HepG2 (cell line): Measurements from ENCODE around the gene CRYZL1. TPM values are rescaled to one million over a fixed set of nuclear protein-coding genes. Genes with fewer than 3 reads are reported as not detected.

ENCODE experiments used
- ATAC-seq: fragments of 200-7000 bp; cut with Tn5 transposase; 3 replicates; pipeline ENCODE4 v1.9.1; 2020; ENCODE audit warnings: mild to moderate bottlenecking, moderate library complexity
- BruUV-seq: library from RNA; stranded (reverse); fragments of 400-500 nt; replicated peaks from 2 replicates; lab custom pipeline; 2021; lab: Mats Ljungman, UMichigan
- CTCF ChIA-PET: fragments of 300-600 bp; formaldehyde crosslinking; extraction: SDS; loops from one replicate; lab custom pipeline; 2021; ENCODE audit warnings: low total read pairs, inconsistent platforms, low intra/inter-chr PET ratio; lab: Yijun Ruan, JAX
- POLR2A ChIA-PET: fragments of 350-600 bp; sonication (Branson Sonifier 250); formaldehyde crosslinking; loops from one replicate; lab custom pipeline; 2020; ENCODE audit warnings: antibody characterized with exemption, inconsistent platforms; lab: Yijun Ruan, JAX
- DNase-seq: peaks from one replicate; pipeline ENCODE4 v3.0.0-alpha.2; 2015; ENCODE audit warnings: low spot score
- FAIRE-seq: peaks from 3 replicates; lab custom pipeline; 2011; peaks lifted over from hg19 to GRCh38; lab: Jason Lieb, UNC
- H2AFZ ChIP-seq: one replicate; pipeline ENCODE4 v1.6.1; 2011; ENCODE audit warnings: low read length, inconsistent platforms
- H3K27ac ChIP-seq: fragments of 300-600 bp; 3 replicates; pipeline ENCODE4 v1.8.0; 2011; ENCODE audit warnings: mixed run types, mild to moderate bottlenecking, mixed read lengths, low read length, inconsistent platforms; ENCODE audit not compliant: insufficient read depth; ENCODE audit errors: extremely low read length
- H3K27me3 ChIP-seq, 2 experiments: fragments of 200-600 bp in 1 of 2; 2 replicates in 1 of 2; 3 replicates in 1 of 2; pipeline versions ENCODE4 v1.6.0 to v1.8.0; 2011; ENCODE audit warnings: low read length in 2 of 2, mild to moderate bottlenecking in 2 of 2, moderate library complexity in 2 of 2, inconsistent platforms in 1 of 2; ENCODE audit not compliant: insufficient read depth in 2 of 2, control insufficient read depth in 1 of 2
- H3K36me3 ChIP-seq, 2 experiments: fragments of 200-600 bp in 1 of 2; replicated peaks in 1 of 2; 2 replicates in 1 of 2; 3 replicates in 1 of 2; pipeline versions ENCODE4 v1.5.1 to v1.8.0; 2011; ENCODE audit warnings: low read length in 2 of 2, inconsistent platforms in 1 of 2; ENCODE audit not compliant: insufficient read depth in 2 of 2, control insufficient read depth in 1 of 2
- H3K4me1 ChIP-seq: 2 replicates; pipeline ENCODE4 v1.5.1; 2012; ENCODE audit warnings: low read length, inconsistent platforms; ENCODE audit not compliant: insufficient read depth
- H3K4me2 ChIP-seq: 2 replicates; pipeline ENCODE4 v1.6.0; 2011; ENCODE audit warnings: low read depth, low read length, inconsistent platforms
- H3K4me3 ChIP-seq, 3 experiments: fragments of 200-600 bp in 1 of 3; sonication (generic), shearing (Covaris generic) in 1 of 3; replicated peaks in 1 of 3; 2 replicates each; pipeline ENCODE4 v1.5.1; 2011 to 2016; ENCODE audit warnings: low read length in 3 of 3, inconsistent platforms in 2 of 3, low read depth in 2 of 3, mild to moderate bottlenecking in 2 of 3, control low read depth in 1 of 3, mixed read lengths in 1 of 3; ENCODE audit not compliant: insufficient read depth in 1 of 3
- H3K79me2 ChIP-seq: one replicate; pipeline ENCODE4 v1.6.1; 2011; ENCODE audit warnings: low read length, inconsistent platforms; ENCODE audit not compliant: insufficient read depth
- H3K9ac ChIP-seq: 2 replicates; pipeline ENCODE4 v1.6.0; 2011; ENCODE audit warnings: mild to moderate bottlenecking, low read depth, low read length, inconsistent platforms; ENCODE audit not compliant: insufficient read depth
- H3K9me3 ChIP-seq: 2 replicates; pipeline ENCODE4 v1.5.1; 2012; ENCODE audit warnings: mild to moderate bottlenecking, low read length
- H4K20me1 ChIP-seq: 2 replicates; pipeline ENCODE4 v1.6.0; 2011; ENCODE audit warnings: inconsistent platforms, mild to moderate bottlenecking, low read length, moderate library complexity; ENCODE audit not compliant: insufficient read depth
- CHD2 ChIP-seq: IDR thresholded peaks from 2 replicates; pipeline ENCODE4 v1.6.1; 2011; ENCODE audit warnings: low read depth, low read length, improper control_type of control experiment
- E2F5 ChIP-seq: sonication (generic); formaldehyde crosslinking; conservative IDR thresholded peaks from 2 replicates; pipeline ENCODE4 v1.4.0; 2020; ENCODE audit warnings: missing genetic modification reagents
- NFIC ChIP-seq: IDR thresholded peaks from 2 replicates; pipeline ENCODE4 v1.6.1; 2012; ENCODE audit warnings: mild to moderate bottlenecking, low read length, inconsistent platforms
- NRL ChIP-seq: sonication (generic); formaldehyde crosslinking; IDR thresholded peaks from 2 replicates; pipeline ENCODE4 v1.5.0; 2020; ENCODE audit warnings: missing genetic modification reagents, mild to moderate bottlenecking, moderate library complexity, borderline replicate concordance
- RBAK ChIP-seq: sonication (generic); formaldehyde crosslinking; IDR thresholded peaks from 2 replicates; pipeline ENCODE4 v1.5.1; 2020; ENCODE audit warnings: mild to moderate bottlenecking, missing genetic modification reagents
- RNF2 ChIP-seq: fragments of 450-650 bp; conservative IDR thresholded peaks from 2 replicates; pipeline ENCODE4 v1.6.1; 2016; ENCODE audit warnings: low read depth
- RORA ChIP-seq: sonication (generic); formaldehyde crosslinking; IDR thresholded peaks from 2 replicates; pipeline ENCODE4 v1.5.0; 2020; ENCODE audit warnings: mild to moderate bottlenecking, missing genetic modification reagents, moderate library complexity
- SRSF4 ChIP-seq: fragments of 200-400 bp; formaldehyde crosslinking; IDR thresholded peaks from one replicate; pipeline ENCODE4 v1.6.1; 2018; ENCODE audit warnings: mild to moderate bottlenecking, low read depth, low read length, moderate library complexity; ENCODE audit not compliant: poor library complexity, severe bottlenecking
- SRSF9 ChIP-seq: fragments of 200-400 bp; formaldehyde crosslinking; IDR thresholded peaks from 2 replicates; pipeline ENCODE4 v1.6.1; 2018; ENCODE audit warnings: borderline replicate concordance, mild to moderate bottlenecking, low read depth, low read length; ENCODE audit not compliant: insufficient read depth, poor library complexity, severe bottlenecking
- TFE3 ChIP-seq: IDR thresholded peaks from 2 replicates; pipeline ENCODE4 v1.6.1; 2016
- ZNF3 ChIP-seq: IDR thresholded peaks from 2 replicates; pipeline ENCODE4 v1.7.0; 2017; ENCODE audit warnings: inconsistent platforms
- ZNF407 ChIP-seq: sonication (generic); formaldehyde crosslinking; IDR thresholded peaks from one replicate; pipeline ENCODE4 v1.5.1; 2020; ENCODE audit warnings: mild to moderate bottlenecking, missing genetic modification reagents; ENCODE audit errors: not compliant biosample characterization
- ZNF549 ChIP-seq: sonication (generic); formaldehyde crosslinking; IDR thresholded peaks from 2 replicates; pipeline ENCODE4 v1.5.0; 2020; ENCODE audit warnings: missing genetic modification reagents
- WGBS: methylation state at CpG from one replicate; pipeline ENCODE4 v1.1.6; 2017; ENCODE audit warnings: low lambda C conversion rate; 5-methylcytosine and 5-hydroxymethylcytosine counted together
- in situ Hi-C: cut with HindIII; loops from 2 replicates; pipeline ENCODE4 v1.10.0; 2017; ENCODE audit warnings: low pct_unique_long_range_greater_than_20kb; ENCODE audit not compliant: extremely low pct_ligation_motif_present
- intact Hi-C: fragments of 100-400 bp; cut with micrococcal nuclease; formaldehyde crosslinking; loops from one replicate; pipeline ENCODE4 v1.10.0; 2022; ENCODE audit not compliant: unreplicated experiment
- polyA plus RNA-seq, 8 experiments: library from polyadenylated mRNA; depleted of rRNA in 3 of 8; stranded (reverse) in 7 of 8; unstranded in 1 of 8; fragments of >200 nt; fragmentation: Illumina TruSeq in 4 of 8; extraction: Trizol in 4 of 8; gene quantifications; 2 replicates each; pipeline versions ENCODE4 v1.2.1 to v1.2.3, GENCODE V29; 2011 to 2016; ENCODE audit warnings: low read depth in 4 of 8, missing spikeins in 1 of 8, mixed read lengths in 1 of 8; ENCODE audit not compliant: insufficient read depth in 1 of 8
- total RNA-seq, 5 experiments: library from RNA; depleted of rRNA; stranded (reverse); fragments of >200 nt; fragmentation: Illumina TruSeq; extraction: Trizol; gene quantifications; 2 replicates each; pipeline ENCODE4 v1.2.3, GENCODE V29; 2016; ENCODE audit warnings: low read depth in 1 of 5

Gene CRYZL1
- total and polyA plus RNA-seq, 2 of the 13 experiments (the other 11 are each of a cell fraction or from before 2014, with no cell fraction given) = 20.3 to 27.7 TPM

- ATAC-seq (no peak), FAIRE-seq (no peak), DNase-seq (no peak)
- no peak overlapping the region for H2AFZ ChIP-seq
- ChIA-PET CTCF (no interaction called here), POLR2A (no interaction called here)
- H3K4me3 ChIP-seq = no peak overlapping the region
- H3K9ac ChIP-seq = no peak overlapping the region
- in situ Hi-C loops (no loop called here), intact Hi-C loops (no loop called here)
- peaks cover 48% of the 10 kb centered on the region for H3K79me2 ChIP-seq
- H3K9me3 ChIP-seq = peaks cover 4% of the 10 kb centered on the region; the same call in 1 of the 2 replicates
- 96% methylated on average over 3 of the region's 3 CpGs for WGBS
- H3K27me3 ChIP-seq = no peaks in the 10 kb centered on the region
- H3K4me1 ChIP-seq = peaks cover 7% of the 10 kb centered on the region; the same call in 1 of the 2 replicates
- no peak overlapping the region for H3K4me2 ChIP-seq
- H3K27ac ChIP-seq = no peak overlapping the region
- no TSS peak for BruUV-seq
- H4K20me1 ChIP-seq = no peaks in the 10 kb centered on the region
- H3K36me3 ChIP-seq = no peaks in the 10 kb centered on the region; a peak in 1 of 5 replicates
- TF ChIP-seq RNF2 (no peak), NRL (no peak), SRSF9 (no peak), CHD2 (no peak), ZNF549 (CRISPR knock-in tag) (no peak), E2F5 (CRISPR knock-in tag) (no peak), ZNF3 (CRISPR knock-in tag) (no peak), RORA (no peak), SRSF4 (no peak), NFIC (no peak), RBAK (CRISPR knock-in tag) (no peak), ZNF407 (CRISPR knock-in tag) (no peak), TFE3 (no peak)
These were observed 20.5 kb upstream of the CRYZL1 start for GRCh38 chr21:33662046-33662445.
